ENCODE data around the gene NTM.

The NTM gene

GRCh38 chr11:132127900-132128288, 757.5 kb downstream of the NTM start:
- no peak overlapping the region for H3K27ac ChIP-seq (replicated peaks)
- no peak for DNase-seq (ENCODE audit: low read depth in 1 of 2, low spot score in 1 of 2)
- H3K27me3 ChIP-seq (ENCODE audit: insufficient read depth, poor library complexity, severe bottlenecking): no peaks in the 10 kb centered on the region
- H3K4me3 ChIP-seq (replicated peaks; ENCODE audit: insufficient read depth, low read length): no peak overlapping the region
- no peak for TF ChIP-seq REST (IDR thresholded peaks at IDR 0.05; ENCODE audit: insufficient replicate concordance, low read depth)
- TF ChIP-seq POLR2AphosphoS5 (IDR thresholded peaks at IDR 0.05; ENCODE audit: low read depth): no peak
- TF ChIP-seq SPI1 (IDR thresholded peaks at IDR 0.05; ENCODE audit: borderline replicate concordance, low read depth): no peak
- no peak for TF ChIP-seq CTCF (IDR thresholded peaks at IDR 0.05; ENCODE audit: insufficient read depth, low read length)

GRCh38 chr11:132131047-132131446, 760.6 kb downstream of the NTM start:
- Histone ChIP-seq H3K4me3 (replicated peaks; ENCODE audit: insufficient read depth, low read length) (no peak overlapping the region), H3K27me3 (ENCODE audit: insufficient read depth, poor library complexity, severe bottlenecking) (no peaks in the 10 kb centered on the region), H3K27ac (replicated peaks) (no peak overlapping the region)
- TF ChIP-seq GABPA (IDR thresholded peaks at IDR 0.05; ENCODE audit: low read depth): no peak
- TF ChIP-seq CTCF (IDR thresholded peaks at IDR 0.05; ENCODE audit: insufficient read depth, low read length): no peak
- no peak for TF ChIP-seq REST (IDR thresholded peaks at IDR 0.05; ENCODE audit: insufficient replicate concordance, low read depth)
- no peak for TF ChIP-seq POLR2AphosphoS5 (IDR thresholded peaks at IDR 0.05; ENCODE audit: low read depth)
- no peak for TF ChIP-seq SPI1 (IDR thresholded peaks at IDR 0.05; ENCODE audit: borderline replicate concordance, low read depth)
- DNase-seq (ENCODE audit: low read depth in 1 of 2, low spot score in 1 of 2): no peak

GRCh38 chr11:132131961-132132360, 761.5 kb downstream of the NTM start:
- Histone ChIP-seq H3K27ac (replicated peaks) (no peak overlapping the region), H3K27me3 (ENCODE audit: insufficient read depth, poor library complexity, severe bottlenecking) (no peaks in the 10 kb centered on the region), H3K4me3 (replicated peaks; ENCODE audit: insufficient read depth, low read length) (no peak overlapping the region)
- no peak for DNase-seq (ENCODE audit: low read depth in 1 of 2, low spot score in 1 of 2)
- TF ChIP-seq GABPA (IDR thresholded peaks at IDR 0.05; ENCODE audit: low read depth): no peak
- TF ChIP-seq POLR2AphosphoS5 (IDR thresholded peaks at IDR 0.05; ENCODE audit: low read depth): no peak
- TF ChIP-seq REST (IDR thresholded peaks at IDR 0.05; ENCODE audit: insufficient replicate concordance, low read depth): no peak
- TF ChIP-seq CTCF (IDR thresholded peaks at IDR 0.05; ENCODE audit: insufficient read depth, low read length): no peak
- no peak for TF ChIP-seq SPI1 (IDR thresholded peaks at IDR 0.05; ENCODE audit: borderline replicate concordance, low read depth)
